HFF-Myc (cell line): ENCODE measurements around the gene CDH24.

ENCODE experiments used
- DNase-seq: peaks from one replicate; pipeline ENCODE4 v3.0.0-alpha.2; 2011; ENCODE audit warnings: low read depth; ENCODE audit errors: extremely low read depth
- H3K4me3 ChIP-seq: replicated peaks from 2 replicates; pipeline ENCODE4 v1.5.1; 2011; ENCODE audit warnings: low read depth, mild to moderate bottlenecking, control low read depth, low read length
- CTCF ChIP-seq: IDR thresholded peaks from 2 replicates; pipeline ENCODE4 v1.5.1; 2012; ENCODE audit warnings: mild to moderate bottlenecking, low read depth, low read length, control low read depth; ENCODE audit errors: missing control alignments

Gene CDH24

DNA sequence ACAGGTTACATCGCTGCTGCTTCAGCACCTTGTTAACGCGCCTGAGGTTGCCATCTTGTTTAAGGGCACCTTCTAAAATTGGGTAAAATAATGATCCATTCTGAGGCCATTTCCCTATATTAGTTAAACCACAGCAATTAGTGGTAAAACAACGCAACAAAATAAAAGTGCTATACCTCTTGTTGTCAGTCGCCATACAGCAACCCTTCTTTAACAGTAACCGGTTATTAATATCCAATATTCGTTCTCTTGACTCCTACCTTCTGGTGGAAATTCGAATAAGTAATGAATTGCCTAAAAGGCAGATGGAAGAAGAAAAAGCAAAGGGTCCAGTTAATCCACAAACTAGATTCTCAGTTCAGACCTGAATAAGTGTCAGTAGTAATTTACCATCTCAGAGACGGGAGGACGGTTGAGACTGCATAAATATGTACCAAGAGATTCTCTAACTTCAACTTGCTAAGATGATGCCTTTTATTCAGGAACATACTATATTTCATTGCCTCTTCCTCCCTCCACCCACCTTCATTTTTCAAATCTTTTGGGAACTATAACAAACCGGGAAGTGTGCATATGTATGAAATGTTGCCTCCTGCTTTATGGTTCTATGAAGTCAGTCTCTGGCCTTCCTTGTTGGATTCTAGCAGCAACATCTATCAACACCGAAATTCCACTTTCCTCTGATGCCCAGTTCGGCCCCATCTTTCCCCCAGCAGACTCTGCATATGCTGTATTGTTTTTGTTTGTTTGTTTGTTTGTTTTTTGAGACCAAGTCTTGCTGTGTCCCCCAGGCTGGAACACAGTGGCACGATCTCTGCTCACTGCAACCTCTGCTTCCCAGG lies 21.8 kb downstream of the CDH24 start:
- DNase-seq, result no peak
- H3K4me3 ChIP-seq, result peak overlapping the region; percentile 70
- no peak for TF ChIP-seq CTCF

- H3K4me3 ChIP-seq, result peak within 1 kb of the TSS; percentile 70
- TF ChIP-seq CTCF, result no peak
- peak; percentile 90 for DNase-seq
Observed at GRCh38 chr14:23034498-23035302, 22.6 kb downstream of the CDH24 start, which contains the start of gene PSMB5. Gene PSMB5 (minus strand): TSS chr14:23034900. CDS start chr14:23034881, 19 bp downstream.

- peak overlapping the region; percentile 70 for H3K4me3 ChIP-seq
- TF ChIP-seq CTCF, result no peak
- DNase-seq, result no peak
Observed at GRCh38 chr14:23033801-23034497, 23.4 kb downstream of the CDH24 start.

- DNase-seq, result no peak
- TF ChIP-seq CTCF, result no peak
- H3K4me3 ChIP-seq, result peak overlapping the region; percentile 70
Observed at GRCh38 chr14:23033251-23033727, 24.0 kb downstream of the CDH24 start.

GRCh38 chr14:23030936-23031335 lies 26.4 kb downstream of the CDH24 start:
- no peak for TF ChIP-seq CTCF
- no peak overlapping the region for H3K4me3 ChIP-seq
- no peak for DNase-seq

GRCh38 chr14:23028799-23029198 lies 28.5 kb downstream of the CDH24 start:
- no peak for DNase-seq
- TF ChIP-seq CTCF, result no peak
- no peak overlapping the region for H3K4me3 ChIP-seq
